Liver (tissue), 3 donors: Measurements from ENCODE around the gene PRSS8.

Source experiments
- ATF3 ChIP-seq: IDR thresholded peaks from 2 replicates; pipeline ENCODE4 v1.6.1; 2016; ENCODE audit warnings: antibody characterized with exemption
- CTCF ChIP-seq: fragments of 150-350 bp; IDR thresholded peaks from 2 replicates; pipeline ENCODE4 v1.5.1; 2017; ENCODE audit warnings: improper control_type of control experiment, low read depth, low read length; ENCODE audit not compliant: missing input control
- EGR1 ChIP-seq, 2 donors: IDR thresholded peaks; 2 replicates each; pipeline ENCODE4 v1.6.1; 2016 to 2018; ENCODE audit warnings: antibody characterized with exemption in 2 of 2, low read depth in 2 of 2
- FOXA1 ChIP-seq: IDR thresholded peaks from 2 replicates; pipeline ENCODE4 v1.6.1; 2016; ENCODE audit warnings: antibody characterized with exemption
- GABPA ChIP-seq, 2 donors: IDR thresholded peaks in 1 of 2; conservative IDR thresholded peaks in 1 of 2; 2 replicates each; pipeline ENCODE4 v1.6.1; 2016; ENCODE audit warnings: antibody characterized with exemption in 2 of 2, mild to moderate bottlenecking in 1 of 2, moderate library complexity in 1 of 2
- HNF4A ChIP-seq, 2 donors: conservative IDR thresholded peaks; 2 replicates each; pipeline ENCODE4 v1.6.1; 2016; ENCODE audit warnings: antibody characterized with exemption in 2 of 2, mild to moderate bottlenecking in 2 of 2
- RAD21 ChIP-seq, 2 donors: IDR thresholded peaks; 2 replicates each; pipeline ENCODE4 v1.6.1; 2016; ENCODE audit warnings: antibody characterized with exemption in 2 of 2, mild to moderate bottlenecking in 2 of 2
- REST ChIP-seq: IDR thresholded peaks from 2 replicates; pipeline ENCODE4 v1.6.1; 2016; ENCODE audit warnings: antibody characterized with exemption, mild to moderate bottlenecking
- SP1 ChIP-seq: IDR thresholded peaks from 2 replicates; pipeline ENCODE4 v1.6.1; 2018; ENCODE audit warnings: antibody characterized with exemption, mild to moderate bottlenecking
- TAF1 ChIP-seq: conservative IDR thresholded peaks from 2 replicates; pipeline ENCODE4 v1.6.1; 2016; ENCODE audit warnings: antibody characterized with exemption, mild to moderate bottlenecking
- donor health status: healthy.
- donor health status: healthy.

DNA sequence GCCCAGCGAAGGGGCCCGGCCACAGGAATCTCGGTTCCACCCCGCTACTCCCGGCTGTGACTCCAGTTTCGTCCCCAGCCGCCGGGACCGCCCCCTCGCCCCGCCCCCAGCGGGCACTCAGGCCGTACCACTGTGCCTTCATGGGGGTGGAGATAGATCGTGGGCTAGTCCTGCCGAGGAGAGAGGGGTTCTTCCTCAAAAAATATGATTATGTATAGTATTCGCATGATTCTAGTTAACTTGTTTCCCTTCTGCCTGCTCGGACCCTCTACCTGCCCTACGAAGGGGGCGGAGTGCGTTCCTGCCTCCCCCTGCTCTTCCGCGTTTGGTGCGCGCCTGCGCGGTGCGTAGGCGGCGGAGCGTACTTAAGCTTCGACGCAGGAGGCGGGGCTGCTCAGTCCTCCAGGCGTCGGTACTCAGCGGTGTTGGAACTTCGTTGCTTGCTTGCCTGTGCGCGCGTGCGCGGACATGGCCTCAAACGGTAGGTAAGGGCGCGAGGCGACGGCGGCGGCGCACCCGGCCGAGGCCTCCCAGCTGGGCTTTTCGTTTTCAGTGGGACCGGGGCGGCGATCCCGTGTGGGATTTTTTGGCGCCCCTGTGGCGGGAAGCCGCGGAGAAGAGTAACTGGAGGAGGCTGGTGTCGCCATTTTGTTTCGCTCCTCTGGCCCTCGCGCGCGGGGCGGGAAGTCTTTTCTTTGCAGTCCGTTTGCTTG is 44.4 kb upstream of the PRSS8 start, which contains the start of gene FUS:
- TF ChIP-seq ATF3 (peak; percentile 38), FOXA1 (no peak), CTCF (no peak), RAD21 (IDR thresholded peaks at IDR 0.05) (no peak), REST (peak; percentile 97), EGR1 (IDR thresholded peaks at IDR 0.05; ENCODE audit: low read depth in 2 of 2) (peak; percentile 100), TAF1 (peak; percentile 100), SP1 (peak; percentile 84), HNF4A (conservative IDR thresholded peaks at IDR 0.05) (no peak), GABPA (IDR thresholded peaks at IDR 0.05 in 1 of 2, conservative IDR thresholded peaks at IDR 0.05 in 1 of 2) (no peak)
